HG03039 (cell line): Measurements from ENCODE around the gene PPP4R1.

Source experiments
- ATAC-seq: cut with Tn5 transposase; IDR thresholded peaks from one replicate; pipeline ENCODE4 v1.9.1; 2021; ENCODE audit warnings: mild to moderate bottlenecking, moderate library complexity; ENCODE audit not compliant: unreplicated experiment

The PPP4R1 gene

DNA sequence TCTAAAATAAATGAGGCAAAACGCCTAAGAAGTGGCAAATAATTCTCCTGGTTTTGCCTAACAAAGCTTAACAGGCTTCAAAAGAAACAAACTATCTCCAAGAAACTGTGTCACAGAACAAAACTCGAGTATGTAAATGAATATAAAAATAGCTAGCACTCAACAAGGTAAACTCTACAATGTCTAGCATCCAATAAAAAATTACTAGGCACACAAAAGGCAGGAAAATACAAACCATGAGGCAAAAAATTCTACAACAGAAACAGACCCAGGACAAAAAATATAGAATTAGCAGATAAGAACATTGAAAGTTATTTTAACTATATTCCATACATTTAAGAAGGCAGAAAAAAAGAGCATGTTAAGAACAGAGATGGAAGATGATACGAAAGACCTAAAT is 16.8 kb downstream of the PPP4R1 start:
- ATAC-seq, result no peak

DNA sequence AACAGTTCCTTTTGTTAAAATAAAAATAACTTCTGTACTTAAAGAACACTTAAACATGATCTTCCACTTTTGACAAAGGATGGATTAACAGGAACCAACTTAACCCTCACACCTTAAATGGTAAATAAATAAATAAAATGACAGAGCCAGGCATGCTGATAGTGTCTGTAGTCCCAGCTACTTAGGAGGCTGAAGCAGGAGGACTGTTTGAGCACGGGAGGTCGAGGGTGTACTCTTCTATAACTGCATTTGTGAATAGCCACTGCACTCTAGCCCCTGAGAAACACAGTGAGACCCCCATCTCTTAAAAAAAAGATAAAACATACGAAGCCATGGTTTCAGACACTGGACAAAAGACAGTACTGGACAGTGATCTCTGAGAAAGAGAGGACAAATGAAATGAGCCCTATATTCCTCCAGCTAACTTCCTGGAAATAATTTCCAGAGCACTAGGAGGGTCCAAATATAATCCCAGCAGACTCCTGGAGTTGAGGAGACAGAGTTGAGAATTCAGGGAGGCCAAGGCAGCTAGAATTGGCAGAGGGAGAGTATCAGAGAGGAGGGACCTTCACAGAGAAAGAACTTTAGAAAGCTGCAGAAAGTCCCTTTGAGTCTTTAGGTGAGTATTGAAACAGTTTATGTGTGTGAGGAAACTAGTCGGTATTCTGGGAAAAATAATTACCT is 17.4 kb downstream of the PPP4R1 start:
- no peak for ATAC-seq

DNA sequence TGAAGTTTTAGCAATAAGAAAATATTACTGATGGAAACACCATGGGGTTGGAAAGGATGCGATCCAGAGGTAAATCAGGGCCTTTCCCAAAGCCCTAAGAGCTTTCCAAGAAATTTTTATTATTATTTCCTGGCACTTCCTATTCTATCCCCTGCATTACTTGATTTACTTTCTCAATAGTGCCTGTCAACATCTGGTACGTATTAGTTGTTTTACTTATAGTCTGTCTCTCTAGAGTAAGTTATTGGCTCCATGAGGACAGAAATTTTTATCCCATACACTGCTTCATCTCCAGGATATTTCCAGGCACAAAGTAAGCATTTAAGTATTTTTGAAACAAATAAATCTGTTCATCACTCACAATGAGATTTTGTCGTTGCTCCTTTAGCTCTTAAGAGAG is 18.1 kb downstream of the PPP4R1 start:
- no peak for ATAC-seq

DNA sequence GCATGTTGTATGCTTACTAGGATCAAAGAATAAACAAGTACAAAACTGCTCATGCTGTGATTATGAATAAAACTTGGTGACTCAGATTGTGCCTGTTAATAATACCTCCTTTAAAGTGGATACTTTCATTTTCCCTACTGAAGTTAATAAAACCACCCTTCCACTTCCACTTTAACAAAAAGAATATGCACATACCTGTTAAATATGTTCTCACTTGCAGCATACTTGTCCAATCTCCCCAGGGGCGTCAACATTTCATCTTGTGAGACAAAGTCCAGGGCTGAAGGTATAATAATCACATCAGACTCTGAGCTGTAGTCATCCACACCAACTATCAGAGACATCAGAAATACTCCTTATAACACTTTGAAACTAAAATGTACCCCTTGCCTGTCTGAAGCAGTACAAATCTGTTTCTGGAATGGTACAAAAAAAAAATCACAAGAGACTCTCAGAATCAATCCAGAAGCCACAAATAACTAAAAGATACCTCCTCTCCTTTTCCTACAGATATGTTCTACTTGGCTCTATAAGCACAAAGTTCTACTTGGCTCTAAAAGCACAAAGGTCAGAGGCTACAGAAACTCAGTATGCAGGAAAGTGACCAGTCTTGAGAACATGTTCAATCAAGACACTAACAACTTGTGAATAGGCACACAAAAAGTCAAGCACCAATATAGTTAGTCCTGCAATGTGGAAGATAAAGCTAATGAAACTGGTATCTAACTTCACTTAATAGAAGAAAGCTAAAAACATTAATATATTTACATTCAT is 19.3 kb downstream of the PPP4R1 start:
- ATAC-seq, result no peak

DNA sequence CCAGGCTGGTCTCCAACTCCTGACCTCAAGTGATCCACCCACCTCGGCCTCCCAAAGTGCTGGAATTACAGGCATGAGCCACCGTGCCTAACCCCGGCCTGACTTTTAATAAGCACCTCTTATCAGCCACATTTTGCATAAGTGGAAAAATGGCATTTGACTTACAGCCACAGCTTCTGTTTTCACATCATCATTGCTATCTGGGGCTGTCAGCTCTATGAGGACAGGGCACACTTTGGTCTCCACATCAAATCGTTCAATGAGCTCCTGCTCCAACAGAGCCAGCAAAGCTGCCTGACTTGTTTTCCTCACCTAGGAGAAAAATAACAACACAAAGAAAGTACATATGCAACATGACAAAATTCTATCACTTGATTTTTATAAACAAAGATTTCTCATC is 26.4 kb downstream of the PPP4R1 start:
- ATAC-seq, result no peak

DNA sequence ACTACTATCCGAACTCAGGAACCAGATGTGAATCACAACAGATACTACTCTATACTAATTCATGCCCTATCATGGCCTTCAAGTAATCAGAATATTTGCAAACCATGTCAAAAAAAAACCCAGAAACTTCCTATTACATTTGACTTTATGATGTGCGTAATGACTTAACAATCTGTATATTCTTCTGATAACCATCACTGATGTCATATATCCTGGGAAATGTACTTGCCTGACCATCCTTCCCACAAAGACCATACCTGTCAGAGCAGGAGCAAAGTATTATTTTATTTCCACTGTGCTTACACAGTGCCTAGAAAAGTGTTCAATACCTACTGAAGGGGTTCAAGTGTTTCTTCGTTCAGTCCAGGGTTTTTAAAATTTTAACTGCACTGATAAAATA is 27.5 kb downstream of the PPP4R1 start:
- ATAC-seq, result no peak

DNA sequence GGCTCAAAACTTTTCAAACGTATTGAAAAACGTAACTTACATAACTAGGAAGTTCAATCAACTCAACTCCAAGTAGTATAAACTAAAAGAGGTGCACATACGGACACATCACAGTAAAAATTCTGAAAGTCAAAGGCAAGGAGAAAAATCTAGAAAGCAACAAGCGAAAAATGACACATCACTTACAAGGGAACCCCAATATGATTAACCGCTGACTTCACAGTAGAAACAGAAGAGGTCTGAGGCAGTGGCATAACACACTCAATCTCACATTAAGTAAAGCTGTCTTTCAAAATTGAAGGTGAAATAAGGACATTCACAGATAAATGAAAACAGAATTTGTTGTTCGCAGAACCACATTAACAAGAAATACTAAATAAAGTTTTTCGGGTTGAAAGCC is 32.7 kb downstream of the PPP4R1 start:
- no peak for ATAC-seq

DNA sequence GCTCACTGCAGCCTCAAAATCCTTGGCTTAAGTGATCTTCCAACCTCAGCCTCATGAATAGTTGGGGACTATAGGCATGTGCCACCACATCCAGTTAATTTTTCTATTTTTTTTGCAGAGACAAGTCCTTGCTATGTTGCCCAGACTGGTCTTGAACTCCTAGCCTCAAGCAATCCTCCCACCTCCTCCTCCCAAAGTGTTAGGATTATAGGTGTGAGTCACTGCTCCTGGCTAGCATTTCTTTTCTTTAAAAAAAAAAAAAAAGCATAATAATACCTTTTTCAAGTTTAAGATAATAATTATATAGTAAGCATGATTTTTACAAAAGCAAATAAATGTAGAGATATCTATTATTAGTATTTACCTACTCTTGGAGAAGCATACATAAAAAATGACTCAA is 36.1 kb downstream of the PPP4R1 start:
- ATAC-seq, result no peak

DNA sequence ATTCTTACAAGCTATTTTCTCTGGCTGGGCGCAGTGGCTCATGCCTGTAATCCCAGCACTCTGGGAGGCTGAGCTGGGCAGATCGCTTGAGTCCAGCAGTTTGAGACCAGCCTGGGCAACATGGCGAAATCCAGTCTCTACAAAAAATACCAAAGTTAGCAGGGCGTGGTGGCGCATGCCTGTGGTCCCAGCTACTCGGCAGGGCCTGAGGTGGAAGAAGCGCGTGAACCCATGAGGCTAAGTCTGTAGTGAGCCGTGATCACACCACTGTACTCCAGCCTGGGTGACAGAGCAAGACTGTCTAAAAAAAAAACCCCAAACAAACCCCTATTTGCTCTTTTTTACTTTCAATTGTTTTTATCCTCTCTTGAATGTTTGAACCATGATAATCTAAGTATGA is 37.0 kb downstream of the PPP4R1 start:
- ATAC-seq, result no peak

DNA sequence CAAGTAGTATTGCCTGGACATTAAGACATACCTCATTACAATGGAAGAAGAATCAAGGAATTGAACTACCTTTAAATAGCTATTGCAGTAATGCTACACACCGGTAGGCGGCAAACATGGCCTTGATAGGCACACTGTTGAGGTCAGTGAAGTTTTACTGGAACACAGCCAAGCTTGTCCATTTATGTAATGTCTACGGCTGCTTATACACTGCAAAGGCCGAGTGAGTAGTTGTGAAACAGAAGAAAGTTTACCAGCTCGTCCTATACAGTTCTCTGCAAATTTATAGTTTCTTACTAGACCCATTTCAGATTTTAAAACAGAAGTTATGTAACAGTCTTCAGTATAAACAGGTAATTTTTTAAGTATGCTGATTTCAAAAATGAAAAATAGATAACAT is 38.8 kb downstream of the PPP4R1 start:
- ATAC-seq, result no peak

DNA sequence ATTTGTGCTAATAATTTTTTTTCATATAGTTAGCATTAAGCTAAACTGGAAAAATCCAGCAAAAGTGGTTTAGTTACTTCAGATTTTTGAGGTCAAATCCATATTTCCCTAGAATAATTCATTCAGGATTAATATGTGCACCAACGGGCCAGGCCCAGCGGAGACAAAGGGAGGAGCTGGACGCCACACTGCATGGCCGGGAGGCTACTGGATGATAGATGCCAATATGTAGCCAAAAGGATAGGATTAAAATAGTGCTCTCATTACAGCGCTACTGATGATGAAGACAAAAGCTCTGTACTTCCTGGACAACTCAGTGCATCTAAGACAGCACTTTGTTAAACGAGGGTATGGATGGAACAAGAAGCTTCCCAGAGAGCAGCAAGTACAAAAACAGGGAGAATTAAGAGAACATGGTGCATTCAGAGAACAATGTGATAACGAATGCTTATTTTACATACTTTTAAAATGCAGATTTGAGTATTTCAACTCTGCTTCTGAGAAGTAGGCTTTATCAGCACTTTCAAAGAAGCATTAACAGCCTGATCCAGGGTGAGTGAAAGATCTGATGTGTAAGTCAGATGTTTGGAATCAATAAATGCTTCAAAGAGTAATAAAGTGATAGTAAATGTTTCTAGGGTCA is 39.8 kb downstream of the PPP4R1 start:
- ATAC-seq, result no peak

DNA sequence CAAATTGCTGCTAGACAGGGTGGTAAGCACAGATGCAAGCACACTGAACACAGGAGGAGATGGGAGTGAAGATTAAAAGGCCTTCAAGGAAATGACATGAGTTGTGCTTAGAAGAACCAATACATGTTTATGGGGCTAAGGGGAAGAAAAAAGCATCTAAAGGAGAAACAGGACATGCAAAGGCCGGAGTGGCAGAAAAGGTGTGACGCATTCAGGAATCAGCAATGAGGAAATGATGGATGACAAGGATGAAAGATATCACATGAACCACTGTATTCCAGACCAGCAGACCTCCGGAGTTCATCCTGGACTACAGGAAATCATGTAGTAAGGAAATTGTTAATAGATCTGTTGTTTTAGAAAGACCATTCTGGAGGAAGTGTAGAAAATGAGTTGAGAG is 42.8 kb downstream of the PPP4R1 start:
- ATAC-seq, result no peak

DNA sequence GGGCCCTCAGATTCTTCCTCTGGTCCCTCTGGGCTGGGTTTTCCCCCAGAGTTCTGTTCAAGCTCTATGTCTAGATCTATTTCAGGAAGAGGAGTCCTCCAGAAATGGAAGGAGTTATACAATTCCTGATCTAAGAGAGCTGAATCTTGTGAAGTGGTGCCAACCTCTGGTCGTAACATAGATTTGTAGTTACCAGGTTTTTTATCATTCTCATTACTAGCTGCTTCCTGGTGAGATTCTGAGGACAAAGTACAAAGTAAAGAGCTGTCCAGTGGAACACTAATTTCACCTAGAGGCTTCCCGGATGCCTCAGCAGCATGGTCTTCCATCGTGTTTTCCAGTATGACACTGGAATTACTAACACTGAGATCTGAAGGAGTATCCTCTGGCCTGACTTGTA is 44.1 kb downstream of the PPP4R1 start:
- ATAC-seq, result no peak

DNA sequence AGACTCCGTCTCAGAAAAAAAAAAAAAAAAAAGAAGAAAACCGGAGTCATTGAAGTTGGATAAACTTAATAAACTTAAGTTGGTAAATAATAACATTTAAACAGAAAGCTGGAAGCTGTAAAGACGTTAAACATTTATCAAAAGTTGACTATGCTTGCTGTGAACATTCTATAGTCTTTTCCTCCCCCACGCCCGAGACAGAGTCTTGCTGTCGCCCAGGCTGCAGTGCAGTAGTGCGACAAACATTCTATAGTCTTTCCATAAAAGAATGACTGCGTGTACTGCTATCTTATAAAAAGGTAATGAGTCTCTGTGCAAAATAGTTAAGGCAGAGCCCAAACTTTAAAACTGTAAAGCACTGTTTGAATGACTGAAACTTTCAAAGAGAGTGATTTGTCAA is 45.2 kb downstream of the PPP4R1 start:
- ATAC-seq, result no peak

DNA sequence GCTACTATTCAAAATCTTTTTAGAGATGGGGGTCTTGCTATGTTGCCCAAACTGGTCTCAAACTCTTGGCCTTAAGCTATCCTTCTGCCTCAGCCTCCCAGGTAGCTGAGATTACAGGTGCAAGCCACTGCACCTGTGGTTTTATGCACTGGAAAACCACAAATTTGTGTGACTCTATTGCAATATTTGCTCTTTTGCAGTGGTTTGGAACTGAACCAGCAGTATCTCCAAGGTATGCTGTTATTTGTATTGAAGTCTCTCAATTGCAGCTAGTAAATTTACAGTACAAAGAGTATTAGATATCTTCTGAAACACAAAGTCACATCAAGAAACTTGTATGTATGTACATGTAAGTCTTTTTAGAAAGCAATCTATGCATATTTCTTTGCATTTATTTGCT is 46.2 kb downstream of the PPP4R1 start:
- no peak for ATAC-seq

DNA sequence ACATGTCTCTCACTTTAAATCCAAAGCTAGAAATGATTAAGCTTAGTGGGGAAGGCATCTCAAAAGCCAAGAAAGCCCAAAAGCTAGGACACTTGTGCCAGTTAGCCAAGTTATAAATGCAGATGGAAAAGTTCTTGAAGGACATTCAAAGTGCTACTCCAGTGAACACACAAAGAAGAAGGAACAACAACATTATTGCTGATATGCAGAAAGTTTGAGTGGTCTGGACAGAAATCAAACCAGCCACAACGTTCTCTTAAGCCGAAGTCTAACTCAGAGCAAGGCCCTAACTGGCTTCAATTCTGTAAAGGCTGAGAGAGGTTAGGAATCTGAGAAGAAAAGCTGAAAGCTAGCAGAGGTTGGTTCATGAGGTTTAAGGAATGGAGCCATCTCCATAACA is 49.0 kb downstream of the PPP4R1 start:
- no peak for ATAC-seq

DNA sequence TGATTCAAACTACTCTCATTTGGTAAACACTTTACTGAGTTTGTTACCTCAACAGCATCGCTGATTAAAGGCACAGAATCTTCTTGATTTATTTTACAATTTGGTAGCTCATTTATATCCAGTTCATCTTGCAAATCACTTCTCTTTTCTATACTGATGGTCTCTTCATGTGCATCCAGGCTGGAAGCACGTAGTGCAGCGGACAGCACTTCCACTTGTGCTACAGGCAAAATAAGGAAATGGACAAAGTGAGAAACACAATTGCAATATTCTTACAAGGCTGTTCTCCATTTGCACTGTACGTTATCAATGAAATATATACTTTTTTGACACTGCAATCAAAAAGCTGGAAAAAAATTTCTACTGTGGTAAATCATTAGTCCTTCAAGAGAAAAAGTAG is 51.0 kb downstream of the PPP4R1 start:
- ATAC-seq, result no peak

DNA sequence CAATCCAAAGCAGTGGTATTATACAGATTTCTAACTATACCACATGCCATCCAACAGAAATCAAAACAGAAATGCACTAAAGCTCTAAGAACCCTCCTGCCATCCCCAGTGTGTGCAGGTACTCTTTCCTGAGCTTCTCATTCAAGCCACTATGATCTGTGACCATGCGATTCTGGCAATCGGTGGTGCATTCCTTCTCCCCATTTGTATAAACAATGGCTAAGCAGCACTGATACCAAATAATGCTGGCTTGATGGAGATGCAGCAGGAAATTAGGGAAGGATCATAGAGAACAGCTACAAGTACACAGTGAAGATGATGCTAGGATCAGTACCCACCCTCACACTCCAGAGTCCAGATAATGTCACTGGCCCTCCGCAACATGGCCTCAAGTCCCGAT is 51.8 kb downstream of the PPP4R1 start:
- ATAC-seq, result no peak

DNA sequence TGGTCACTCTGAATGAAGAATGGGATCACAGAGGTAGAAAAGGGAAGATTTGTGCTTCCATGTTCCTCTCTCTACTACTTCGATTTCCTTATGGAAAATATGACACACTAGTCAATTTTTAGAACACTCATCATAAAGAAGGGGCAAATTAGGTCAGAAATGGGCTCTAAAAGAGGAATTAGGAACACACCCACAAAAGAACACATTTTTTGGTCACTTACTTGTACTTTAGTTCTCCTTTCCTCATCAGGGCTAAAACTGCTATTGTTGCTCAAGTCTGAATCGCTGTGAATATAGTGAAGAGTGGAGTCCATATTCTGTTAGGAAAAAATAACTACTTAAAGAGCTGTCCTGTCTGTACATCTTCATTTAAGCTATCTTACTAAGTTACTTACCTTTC is 52.6 kb downstream of the PPP4R1 start:
- no peak for ATAC-seq

DNA sequence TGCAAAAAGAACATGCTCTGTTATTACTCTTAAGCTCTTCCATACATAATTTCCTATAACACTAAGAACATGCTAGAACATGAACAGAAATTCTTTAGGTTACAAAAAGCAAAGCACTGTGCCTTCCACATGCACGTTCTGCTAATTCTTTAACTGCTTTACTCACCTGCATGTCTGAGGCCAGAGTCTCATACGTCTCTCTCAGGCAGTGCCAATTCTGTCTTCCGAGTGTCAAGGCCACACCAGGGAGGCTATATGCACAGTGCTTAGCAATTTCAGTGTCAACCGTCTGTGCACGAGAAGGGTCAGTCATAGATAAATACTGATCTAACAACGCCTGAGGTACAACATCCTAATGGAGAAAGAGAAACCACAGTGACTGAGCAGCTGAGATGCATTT is 55.1 kb downstream of the PPP4R1 start:
- no peak for ATAC-seq

DNA sequence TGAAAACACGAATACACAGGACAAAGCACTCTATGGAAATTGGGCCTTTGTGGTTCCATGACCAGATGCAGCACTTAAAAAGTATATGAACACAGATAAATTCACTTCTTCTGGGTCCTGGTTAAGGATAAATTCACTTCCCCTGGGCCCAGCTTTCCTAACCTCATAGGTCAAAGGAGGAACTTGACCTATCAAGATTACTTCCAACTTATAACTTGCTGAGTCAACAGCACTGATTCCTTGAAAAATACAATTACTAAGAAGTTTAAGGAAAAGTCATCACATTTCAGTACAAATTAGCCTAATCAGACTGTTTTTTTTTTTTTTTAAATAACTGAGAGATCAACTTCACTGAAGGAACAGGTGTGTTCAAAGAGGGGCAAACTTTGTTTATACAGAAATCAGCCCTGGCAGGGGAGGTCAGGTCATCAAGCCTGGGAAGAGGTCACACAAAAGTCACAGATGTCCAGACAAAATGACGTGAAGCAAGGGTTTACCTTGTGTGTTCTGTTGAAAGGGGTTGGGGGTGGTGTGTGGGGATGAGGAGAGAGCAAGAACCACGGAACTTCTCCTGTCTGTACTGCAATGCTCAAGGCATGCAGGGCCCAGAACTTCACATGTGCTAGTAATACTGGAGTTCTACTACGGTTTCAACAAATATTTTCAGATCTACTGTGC is 55.8 kb downstream of the PPP4R1 start:
- no peak for ATAC-seq
